IMR-90 (cell line): ENCODE data around the gene ATRN. TPM values are rescaled to one million over a fixed set of nuclear protein-coding genes. Genes with fewer than 3 reads are reported as not detected.

ENCODE experiments used
- ATAC-seq: fragments of 200-7000 bp; cut with Tn5 transposase; 2 replicates; pipeline ENCODE4 v1.9.1; 2020; ENCODE audit warnings: low read depth, mild to moderate bottlenecking, moderate library complexity
- BruUV-seq: library from RNA; stranded (reverse); fragments of 400-500 nt; replicated peaks from 2 replicates; lab custom pipeline; 2021; lab: Mats Ljungman, UMichigan
- CTCF ChIA-PET: fragments of 300-600 bp; formaldehyde crosslinking; extraction: SDS; loops from one replicate; lab custom pipeline; 2021; ENCODE audit warnings: antibody characterized with exemption; lab: Yijun Ruan, JAX
- POLR2A ChIA-PET: fragments of 300-600 bp; sonication (Branson Sonifier 250); formaldehyde crosslinking; loops from one replicate; lab custom pipeline; 2022; ENCODE audit warnings: antibody characterized with exemption; ENCODE audit not compliant: unreplicated experiment; lab: Charles Lee
- DNase-seq: peaks from one replicate; pipeline ENCODE4 v3.0.0; 2013
- H2AFZ ChIP-seq: replicated peaks from 2 replicates; pipeline ENCODE3; 2013; ENCODE audit warnings: low read length, mild to moderate bottlenecking; ENCODE audit not compliant: poor library complexity
- H2AK5ac ChIP-seq: 2 replicates; pipeline ENCODE4 v1.6.1; 2013; ENCODE audit warnings: low read depth, low read length, inconsistent platforms
- H2AK9ac ChIP-seq: replicated peaks from 2 replicates; pipeline ENCODE3; 2013; ENCODE audit warnings: mild to moderate bottlenecking, low read depth, low read length, moderate library complexity; ENCODE audit not compliant: poor library complexity
- H2BK120ac ChIP-seq: 2 replicates; pipeline ENCODE4 v1.6.1; 2013; ENCODE audit warnings: low read depth, low read length, inconsistent platforms
- H2BK15ac ChIP-seq: 3 replicates; pipeline ENCODE4 v1.6.1; 2013; ENCODE audit warnings: low read depth, low read length, inconsistent platforms
- H2BK20ac ChIP-seq: 2 replicates; pipeline ENCODE4 v1.6.1; 2013; ENCODE audit warnings: low read depth, mild to moderate bottlenecking, inconsistent platforms, low read length, moderate library complexity
- H2BK5ac ChIP-seq: 2 replicates; pipeline ENCODE4 v1.6.1; 2013; ENCODE audit warnings: mild to moderate bottlenecking, low read depth, low read length, inconsistent platforms; ENCODE audit not compliant: poor library complexity, severe bottlenecking
- H3K14ac ChIP-seq: replicated peaks from 2 replicates; pipeline ENCODE4 v1.6.1; 2013; ENCODE audit warnings: low read depth, low read length, inconsistent platforms
- H3K18ac ChIP-seq: 2 replicates; pipeline ENCODE4 v1.6.1; 2013; ENCODE audit warnings: low read depth, low read length, control low read depth
- H3K23ac ChIP-seq: 2 replicates; pipeline ENCODE4 v1.6.1; 2013; ENCODE audit warnings: low read depth, low read length, inconsistent platforms
- H3K27ac ChIP-seq: 2 replicates; pipeline ENCODE4 v1.5.1; 2013; ENCODE audit warnings: mild to moderate bottlenecking, control low read depth, low read length; ENCODE audit not compliant: insufficient read depth
- H3K27me3 ChIP-seq: 2 replicates; pipeline ENCODE4 v1.6.1; 2013; ENCODE audit warnings: low read length; ENCODE audit not compliant: control insufficient read depth, insufficient read depth
- H3K36me3 ChIP-seq: 2 replicates; pipeline ENCODE4 v1.6.1; 2013; ENCODE audit warnings: low read length, mixed read lengths; ENCODE audit not compliant: control insufficient read depth, insufficient read depth
- H3K4ac ChIP-seq: 2 replicates; pipeline ENCODE4 v1.6.1; 2013; ENCODE audit warnings: low read depth, low read length, inconsistent platforms
- H3K4me1 ChIP-seq: 2 replicates; pipeline ENCODE4 v1.6.1; 2013; ENCODE audit warnings: low read length, mixed read lengths; ENCODE audit not compliant: control insufficient read depth, insufficient read depth
- H3K4me2 ChIP-seq: 2 replicates; pipeline ENCODE4 v1.6.1; 2013; ENCODE audit warnings: low read depth, mild to moderate bottlenecking, control low read depth, low read length, moderate library complexity
- H3K4me3 ChIP-seq: 2 replicates; pipeline ENCODE4 v1.5.1; 2013; ENCODE audit warnings: low read depth, mild to moderate bottlenecking, control low read depth, low read length, moderate library complexity; ENCODE audit not compliant: insufficient read depth
- H3K56ac ChIP-seq: 2 replicates; pipeline ENCODE4 v1.6.1; 2013; ENCODE audit warnings: low read length, inconsistent platforms; ENCODE audit not compliant: insufficient read depth; ENCODE audit errors: extremely low read depth
- H3K79me1 ChIP-seq, 2 experiments: 2 replicates each; pipeline ENCODE4 v1.6.1; 2013; ENCODE audit warnings: low read length in 2 of 2, inconsistent platforms in 1 of 2, low read depth in 1 of 2
- H3K9ac ChIP-seq: 2 replicates; pipeline ENCODE4 v1.6.1; 2013; ENCODE audit warnings: low read depth, low read length, control low read depth
- H3K9me1 ChIP-seq: 2 replicates; pipeline ENCODE4 v1.6.1; 2013; ENCODE audit warnings: low read length, inconsistent platforms; ENCODE audit not compliant: insufficient read depth
- H3K9me3 ChIP-seq: 2 replicates; pipeline ENCODE4 v1.6.1; 2013; ENCODE audit warnings: low read length; ENCODE audit not compliant: control insufficient read depth, insufficient read depth
- H4K20me1 ChIP-seq: 2 replicates; pipeline ENCODE4 v1.6.1; 2013; ENCODE audit warnings: low read length, inconsistent platforms; ENCODE audit not compliant: insufficient read depth
- H4K5ac ChIP-seq: 2 replicates; pipeline ENCODE4 v1.6.1; 2013; ENCODE audit warnings: mild to moderate bottlenecking, low read depth, low read length, control low read depth
- H4K8ac ChIP-seq, 2 experiments: 2 replicates each; pipeline ENCODE4 v1.6.1; 2013; ENCODE audit warnings: low read depth in 2 of 2, low read length in 2 of 2, control low read depth in 1 of 2, inconsistent platforms in 1 of 2
- H4K91ac ChIP-seq: 2 replicates; pipeline ENCODE4 v1.6.1; 2013; ENCODE audit warnings: low read depth, low read length, inconsistent platforms; ENCODE audit not compliant: insufficient read depth
- CEBPB ChIP-seq: IDR thresholded peaks from 2 replicates; pipeline ENCODE4 v1.6.1; 2012; ENCODE audit warnings: low read depth, low read length, improper control_type of control experiment
- CTCF ChIP-seq: conservative IDR thresholded peaks from 2 replicates; pipeline ENCODE4 v1.5.1; 2012; ENCODE audit warnings: mild to moderate bottlenecking, low read depth, low read length, improper control_type of control experiment
- ELK1 ChIP-seq: fragments of 150-350 bp; IDR thresholded peaks from 2 replicates; pipeline ENCODE4 v1.6.1; 2016; ENCODE audit warnings: low read depth, mild to moderate bottlenecking, low read length, moderate library complexity, borderline replicate concordance
- FOS ChIP-seq: fragments of 150-350 bp; IDR thresholded peaks from 2 replicates; pipeline ENCODE4 v1.6.1; 2016; ENCODE audit warnings: low read depth, low read length
- MAFK ChIP-seq: IDR thresholded peaks from 2 replicates; pipeline ENCODE4 v1.6.1; 2012; ENCODE audit warnings: low read depth, low read length, improper control_type of control experiment
- MAZ ChIP-seq: IDR thresholded peaks from 2 replicates; pipeline ENCODE4 v1.6.1; 2012; ENCODE audit warnings: low read depth, mild to moderate bottlenecking, low read length, improper control_type of control experiment, moderate library complexity, borderline replicate concordance
- MXI1 ChIP-seq: IDR thresholded peaks from 2 replicates; pipeline ENCODE4 v1.6.1; 2012; ENCODE audit warnings: low read depth, mild to moderate bottlenecking, low read length, moderate library complexity, borderline replicate concordance
- NFE2L2 ChIP-seq: fragments of 150-350 bp; IDR thresholded peaks from 2 replicates; pipeline ENCODE4 v1.6.1; 2016; ENCODE audit warnings: low read depth, mild to moderate bottlenecking, low read length
- USF2 ChIP-seq: fragments of 150-350 bp; IDR thresholded peaks from 2 replicates; pipeline ENCODE4 v1.6.1; 2017; ENCODE audit warnings: mild to moderate bottlenecking, antibody characterized with exemption, low read length, low read depth
- WGBS, 2 experiments: methylation state at CpG; one replicate each; pipeline versions ENCODE4 v1.1.5 to v1.1.7; 2013; ENCODE audit warnings: missing lambda C conversion rate in 2 of 2; ENCODE audit not compliant: insufficient read length in 1 of 2; ENCODE audit errors: extremely low coverage in 2 of 2; 5-methylcytosine and 5-hydroxymethylcytosine counted together
- dilution Hi-C: fragments of 300-500 bp; cut with HindIII; formaldehyde crosslinking; loops from one replicate; pipeline ENCODE4 v1.14.3; 2018; ENCODE audit warnings: low sequenced_read_pairs; ENCODE audit not compliant: unreplicated experiment
- in situ Hi-C: fragments of 300-500 bp; cut with MboI; formaldehyde crosslinking; loops from 3 replicates; pipeline ENCODE4 v1.14.3; 2019; ENCODE audit warnings: low sequenced_read_pairs, inconsistent platforms, mixed read lengths
- intact Hi-C: fragments of 100-400 bp; cut with micrococcal nuclease; formaldehyde crosslinking; loops from 2 replicates; pipeline ENCODE4 v1.10.0; 2022
- polyA plus RNA-seq, 3 experiments: library from polyadenylated mRNA; depleted of rRNA; stranded (reverse); fragments of >200 nt; gene quantifications; 2 replicates each; pipeline ENCODE4 v1.2.3, GENCODE V29; 2012; ENCODE audit warnings: low replicate concordance in 1 of 3
- total RNA-seq: library from RNA; depleted of rRNA; stranded (reverse); fragments of >200 nt; gene quantifications from 2 replicates; pipeline ENCODE4 v1.2.3, GENCODE V29; 2012

The ATRN gene
- total and polyA plus RNA-seq, 2 of the 4 experiments (the other 2 are of a cell fraction): 32.3 to 46.2 TPM

GRCh38 chr20:3646651-3647050 lies 175.8 kb downstream of the ATRN start:
- no peak overlapping the region for H3K4me2 ChIP-seq
- ChIA-PET CTCF (interaction anchor here (0.6 kb wide), 1 partner anchor 117 kb away, joined by 3 read pairs; no protein-coding TSS in a partner anchor), POLR2A (no interaction called here)
- dilution Hi-C loops (no loop called here), in situ Hi-C loops (no loop called here), intact Hi-C loops (no loop called here)
- 70% methylated on average over 2 of the region's 13 CpGs; no CpG with 5 or more reads in 1 of the 2 experiments for WGBS, 2 experiments
- no peaks in the 10 kb centered on the region for H3K4me1 ChIP-seq
- no peak overlapping the region for H3K4me3 ChIP-seq
- H3K56ac ChIP-seq: no peak overlapping the region
- TF ChIP-seq NFE2L2 (no peak), MAFK (no peak), USF2 (no peak), MAZ (no peak), CEBPB (no peak), MXI1 (no peak), CTCF (no peak), ELK1 (no peak), FOS (no peak)
- H3K9me1 ChIP-seq: peaks cover 6% of the 10 kb centered on the region; the same call in 1 of the 2 replicates
- H2BK120ac ChIP-seq: no peak overlapping the region
- BruUV-seq: no TSS peak
- ATAC-seq (no peak), DNase-seq (no peak)
- H4K91ac ChIP-seq: no peak overlapping the region
- H4K5ac ChIP-seq: no peak overlapping the region
- no peak overlapping the region for H3K27ac ChIP-seq
- H2AFZ ChIP-seq: no peak overlapping the region
- H4K8ac ChIP-seq: no peak overlapping the region
- no peak overlapping the region for H2BK15ac ChIP-seq
- H3K36me3 ChIP-seq: peaks cover 22% of the 10 kb centered on the region
- no peaks in the 10 kb centered on the region for H4K20me1 ChIP-seq
- no peaks in the 10 kb centered on the region for H3K9me3 ChIP-seq
- H3K4ac ChIP-seq: no peak overlapping the region
- H3K18ac ChIP-seq: no peak overlapping the region
- H3K23ac ChIP-seq: no peak overlapping the region
- H2AK5ac ChIP-seq: no peak overlapping the region
- no peak overlapping the region for H2BK5ac ChIP-seq
- no peak overlapping the region for H3K14ac ChIP-seq
- no peaks in the 10 kb centered on the region for H3K27me3 ChIP-seq
- H3K9ac ChIP-seq: no peak overlapping the region
- H2BK20ac ChIP-seq: no peak overlapping the region
- H2AK9ac ChIP-seq: no peak overlapping the region
- no peaks in the 10 kb centered on the region for H3K79me1 ChIP-seq
